H9 (cell line): ENCODE measurements around the gene MCM8. TPM values are rescaled to one million over a fixed set of nuclear protein-coding genes. Genes with fewer than 3 reads are reported as not detected.

Experiments
- DNase-seq: peaks from one replicate; pipeline ENCODE4 v3.0.0-alpha.2; 2017
- H2AFZ ChIP-seq: one replicate; pipeline ENCODE4 v1.6.1; 2013; ENCODE audit warnings: mild to moderate bottlenecking, low read length, control low read depth, moderate library complexity
- H2AK5ac ChIP-seq: 2 replicates; pipeline ENCODE4 v1.6.1; 2013; ENCODE audit warnings: low read length, control low read depth, mixed read lengths; ENCODE audit not compliant: insufficient read length
- H2BK120ac ChIP-seq: one replicate; pipeline ENCODE4 v1.6.1; 2013; ENCODE audit warnings: low read depth, mild to moderate bottlenecking, low read length, control low read depth, inconsistent platforms; ENCODE audit not compliant: poor library complexity, severe bottlenecking
- H2BK12ac ChIP-seq: 2 replicates; pipeline ENCODE4 v1.6.1; 2013; ENCODE audit warnings: low read length, control low read depth, mixed read lengths, low read depth; ENCODE audit not compliant: insufficient read length
- H2BK15ac ChIP-seq: 2 replicates; pipeline ENCODE4 v1.6.1; 2013; ENCODE audit warnings: low read depth, low read length, control low read depth
- H2BK20ac ChIP-seq: one replicate; pipeline ENCODE4 v1.6.1; 2013; ENCODE audit warnings: low read depth, mild to moderate bottlenecking, low read length, control low read depth, inconsistent platforms; ENCODE audit not compliant: poor library complexity, severe bottlenecking
- H2BK5ac ChIP-seq: 2 replicates; pipeline ENCODE4 v1.6.1; 2013; ENCODE audit warnings: low read length, control low read depth, mixed read lengths; ENCODE audit not compliant: insufficient read length
- H3K14ac ChIP-seq: 2 replicates; pipeline ENCODE4 v1.6.1; 2013; ENCODE audit warnings: low read length, control low read depth; ENCODE audit not compliant: insufficient read depth
- H3K18ac ChIP-seq: 2 replicates; pipeline ENCODE4 v1.6.1; 2013; ENCODE audit warnings: low read depth, mild to moderate bottlenecking, mixed read lengths, low read length, control low read depth; ENCODE audit not compliant: insufficient read length
- H3K23ac ChIP-seq: 2 replicates; pipeline ENCODE4 v1.6.1; 2013; ENCODE audit warnings: low read length, control low read depth, mixed read lengths, low read depth; ENCODE audit not compliant: insufficient read length
- H3K23me2 ChIP-seq: 2 replicates; pipeline ENCODE4 v1.6.1; 2013; ENCODE audit warnings: low read depth, mild to moderate bottlenecking, mixed read lengths, low read length, control low read depth; ENCODE audit not compliant: insufficient read length, poor library complexity, severe bottlenecking
- H3K27ac ChIP-seq: 2 replicates; pipeline ENCODE4 v1.5.1; 2013; ENCODE audit warnings: low read length, control low read depth, mixed read lengths, low read depth; ENCODE audit not compliant: insufficient read length
- H3K27me3 ChIP-seq: 2 replicates; pipeline ENCODE4 v1.6.1; 2013; ENCODE audit warnings: low read length, control low read depth, inconsistent platforms; ENCODE audit not compliant: insufficient read depth
- H3K4ac ChIP-seq: 2 replicates; pipeline ENCODE4 v1.6.1; 2013; ENCODE audit warnings: low read depth, mild to moderate bottlenecking, control low read depth, inconsistent platforms, low read length, moderate library complexity
- H3K4me1 ChIP-seq: 2 replicates; pipeline ENCODE4 v1.6.1; 2013; ENCODE audit warnings: low read length, control low read depth, inconsistent platforms; ENCODE audit not compliant: insufficient read depth
- H3K4me2 ChIP-seq: 2 replicates; pipeline ENCODE4 v1.6.1; 2013; ENCODE audit warnings: low read length, control low read depth, mixed read lengths; ENCODE audit not compliant: insufficient read length, insufficient read depth
- H3K56ac ChIP-seq: 2 replicates; pipeline ENCODE4 v1.6.1; 2013; ENCODE audit warnings: low read depth, mild to moderate bottlenecking, mixed read lengths, low read length, control low read depth; ENCODE audit not compliant: insufficient read length
- H3K79me1 ChIP-seq: 2 replicates; pipeline ENCODE4 v1.6.1; 2013; ENCODE audit warnings: low read depth, mild to moderate bottlenecking, moderate library complexity, low read length, control low read depth, inconsistent platforms; ENCODE audit not compliant: insufficient read depth, poor library complexity, severe bottlenecking
- H3K79me2 ChIP-seq: 2 replicates; pipeline ENCODE4 v1.6.1; 2013; ENCODE audit warnings: low read length, control low read depth, inconsistent platforms; ENCODE audit not compliant: insufficient read depth
- H3K9ac ChIP-seq: 2 replicates; pipeline ENCODE4 v1.6.1; 2013; ENCODE audit warnings: low read length, control low read depth, mixed read lengths; ENCODE audit not compliant: insufficient read length; ENCODE audit errors: extremely low read depth
- H3K9me3 ChIP-seq: one replicate; pipeline ENCODE4 v1.6.1; 2013; ENCODE audit warnings: low read depth, low read length, inconsistent platforms; ENCODE audit not compliant: control insufficient read depth
- H3T11ph ChIP-seq: one replicate; pipeline ENCODE4 v1.6.1; 2013; ENCODE audit warnings: mild to moderate bottlenecking, low read length, control low read depth, inconsistent platforms
- H4K20me1 ChIP-seq: one replicate; pipeline ENCODE4 v1.6.1; 2013; ENCODE audit not compliant: control insufficient read depth, insufficient read length, insufficient read depth
- H4K5ac ChIP-seq: 2 replicates; pipeline ENCODE4 v1.6.1; 2013; ENCODE audit warnings: low read depth, mild to moderate bottlenecking, mixed read lengths, low read length, control low read depth; ENCODE audit not compliant: insufficient read length
- H4K8ac ChIP-seq: replicated peaks from 2 replicates; pipeline ENCODE4 v1.6.1; 2013; ENCODE audit warnings: low read length, control low read depth, mixed read lengths, low read depth; ENCODE audit not compliant: insufficient read length
- H4K91ac ChIP-seq: 2 replicates; pipeline ENCODE4 v1.6.1; 2013; ENCODE audit warnings: low read depth, mild to moderate bottlenecking, moderate library complexity, mixed read lengths, low read length, control low read depth; ENCODE audit not compliant: insufficient read length
- H3K27ac Mint-ChIP-seq, 3 experiments: 2 replicates in 2 of 3; 3 replicates in 1 of 3; pipeline ENCODE4 v1.8.0; 2020 to 2021; ENCODE audit warnings: mixed read lengths in 3 of 3, mild to moderate bottlenecking in 1 of 3, moderate library complexity in 1 of 3
- H3K27me3 Mint-ChIP-seq: 2 replicates; pipeline ENCODE4 v1.8.0; 2021; ENCODE audit warnings: low read depth, mild to moderate bottlenecking, moderate library complexity, mixed read lengths
- H3K36me3 Mint-ChIP-seq, 3 experiments: 2 replicates in 2 of 3; 3 replicates in 1 of 3; pipeline ENCODE4 v1.8.0; 2020 to 2021; ENCODE audit warnings: low read depth in 3 of 3, mixed read lengths in 3 of 3; ENCODE audit not compliant: insufficient read depth in 1 of 3
- H3K4me1 Mint-ChIP-seq, 2 experiments: 2 replicates each; pipeline ENCODE4 v1.8.0; 2020; ENCODE audit warnings: mixed read lengths in 2 of 2
- H3K4me3 Mint-ChIP-seq, 2 experiments: 2 replicates in 1 of 2; 3 replicates in 1 of 2; pipeline ENCODE4 v1.8.0; 2020 to 2021; ENCODE audit warnings: mild to moderate bottlenecking in 2 of 2, mixed read lengths in 2 of 2, moderate library complexity in 1 of 2
- H3K9me3 Mint-ChIP-seq, 2 experiments: 2 replicates in 1 of 2; 3 replicates in 1 of 2; pipeline ENCODE4 v1.8.0; 2020; ENCODE audit warnings: mild to moderate bottlenecking in 2 of 2, mixed read lengths in 2 of 2, moderate library complexity in 1 of 2
- WGBS: extraction: QIAGEN DNeasy Blood & Tissue Kit; methylation state at CpG from one replicate; pipeline ENCODE4 v1.1.7; 2013; ENCODE audit warnings: missing lambda C conversion rate, low lambda C conversion rate, mixed read lengths; ENCODE audit not compliant: insufficient read length; ENCODE audit errors: extremely low coverage; 5-methylcytosine and 5-hydroxymethylcytosine counted together
- total RNA-seq: library from RNA; stranded (reverse); gene quantifications from 2 replicates; pipeline ENCODE4 v1.2.1, GENCODE V29; 2021
- TF ChIP-seq, protein P1 (sequence below): fragments of 200-600 bp; sonication (generic); conservative IDR thresholded peaks from 3 replicates; pipeline ENCODE4 v1.8.0; 2021; ENCODE audit warnings: antibody characterized with exemption, mild to moderate bottlenecking

Gene MCM8
- total RNA-seq, 1 experiment from 2014 or later: 32.2 TPM

DNA sequence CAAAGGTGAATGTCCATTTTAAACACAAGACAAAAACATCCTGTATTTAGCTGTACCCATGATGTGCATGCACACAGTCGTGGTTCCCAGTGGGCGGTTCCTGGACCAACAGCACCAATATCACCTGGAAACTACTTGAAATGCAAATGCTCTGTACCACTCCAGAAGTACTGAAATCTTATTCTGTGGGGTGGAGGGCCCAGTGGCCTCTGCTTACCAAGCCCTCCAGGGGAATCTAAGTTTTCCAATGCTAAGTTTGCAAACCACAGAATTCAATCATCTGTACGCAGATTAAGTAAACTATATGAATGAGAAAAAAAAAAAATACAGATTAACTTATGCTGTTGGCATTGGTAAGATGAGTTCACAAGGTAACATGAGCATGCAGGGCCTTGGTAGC lies 14.2 kb upstream of the MCM8 start:
- TF ChIP-seq, protein P1, sequence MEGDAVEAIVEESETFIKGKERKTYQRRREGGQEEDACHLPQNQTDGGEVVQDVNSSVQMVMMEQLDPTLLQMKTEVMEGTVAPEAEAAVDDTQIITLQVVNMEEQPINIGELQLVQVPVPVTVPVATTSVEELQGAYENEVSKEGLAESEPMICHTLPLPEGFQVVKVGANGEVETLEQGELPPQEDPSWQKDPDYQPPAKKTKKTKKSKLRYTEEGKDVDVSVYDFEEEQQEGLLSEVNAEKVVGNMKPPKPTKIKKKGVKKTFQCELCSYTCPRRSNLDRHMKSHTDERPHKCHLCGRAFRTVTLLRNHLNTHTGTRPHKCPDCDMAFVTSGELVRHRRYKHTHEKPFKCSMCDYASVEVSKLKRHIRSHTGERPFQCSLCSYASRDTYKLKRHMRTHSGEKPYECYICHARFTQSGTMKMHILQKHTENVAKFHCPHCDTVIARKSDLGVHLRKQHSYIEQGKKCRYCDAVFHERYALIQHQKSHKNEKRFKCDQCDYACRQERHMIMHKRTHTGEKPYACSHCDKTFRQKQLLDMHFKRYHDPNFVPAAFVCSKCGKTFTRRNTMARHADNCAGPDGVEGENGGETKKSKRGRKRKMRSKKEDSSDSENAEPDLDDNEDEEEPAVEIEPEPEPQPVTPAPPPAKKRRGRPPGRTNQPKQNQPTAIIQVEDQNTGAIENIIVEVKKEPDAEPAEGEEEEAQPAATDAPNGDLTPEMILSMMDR: no peak
- Histone ChIP-seq H4K8ac (no peak overlapping the region), H4K5ac (no peak overlapping the region), H3T11ph (no peak overlapping the region), H2BK20ac (no peak overlapping the region), H3K4ac (no peak overlapping the region), H3K23me2 (no peaks in the 10 kb centered on the region), H3K27ac (no peak overlapping the region), H3K23ac (no peak overlapping the region), H2BK120ac (no peak overlapping the region), H4K20me1 (no peaks in the 10 kb centered on the region), H3K14ac (no peak overlapping the region), H2BK15ac (no peak overlapping the region), H3K4me2 (no peak overlapping the region), H2AK5ac (no peak overlapping the region), H3K56ac (no peak overlapping the region), H2AFZ (no peak overlapping the region), H3K79me1 (no peaks in the 10 kb centered on the region), H4K91ac (no peak overlapping the region), H2BK12ac (no peak overlapping the region), H3K4me1 (no peaks in the 10 kb centered on the region), H3K9me3 (no peaks in the 10 kb centered on the region), H3K27me3 (no peaks in the 10 kb centered on the region), H3K9ac (no peak overlapping the region), H2BK5ac (no peak overlapping the region), H3K18ac (no peak overlapping the region), H3K79me2 (no peaks in the 10 kb centered on the region)
- no peak for DNase-seq
- Mint-ChIP-seq H3K27me3 (no peaks in the 10 kb centered on the region; the same call in 1 of the 2 replicates), H3K4me1 (peaks cover 3 to 5% of the 10 kb centered on the region in 2 experiments; a peak in 2 of 4 replicates), H3K27ac (no peak overlapping the region), H3K36me3 (peaks cover 4 to 34% (median 24%) of the 10 kb centered on the region in 3 experiments; a peak in 6 of 7 replicates), H3K4me3 (no peak overlapping the region), H3K9me3 (no peaks in the 10 kb centered on the region)
- no CpG with 5 or more reads among the region's 3 CpGs for WGBS
